NCI-H2171 (cell line): ENCODE data around the gene JTB.
"Not testable (repeated sequence)": the region's sequence is repeated elsewhere in the genome, so short reads cannot be mapped to it uniquely, and the experiment has no call there.

Experiments
- DNase-seq: peaks from one replicate; lab custom pipeline; 2025; lab: John Stamatoyannopoulos, UW

The JTB gene

GRCh38 chr1:153977250-153978240 lies at the start of gene JTB:
JTB (minus strand) TSS chr1:153977674; CDS start chr1:153977252, 422 bp downstream.
- DNase-seq, result peak; percentile 87

DNA sequence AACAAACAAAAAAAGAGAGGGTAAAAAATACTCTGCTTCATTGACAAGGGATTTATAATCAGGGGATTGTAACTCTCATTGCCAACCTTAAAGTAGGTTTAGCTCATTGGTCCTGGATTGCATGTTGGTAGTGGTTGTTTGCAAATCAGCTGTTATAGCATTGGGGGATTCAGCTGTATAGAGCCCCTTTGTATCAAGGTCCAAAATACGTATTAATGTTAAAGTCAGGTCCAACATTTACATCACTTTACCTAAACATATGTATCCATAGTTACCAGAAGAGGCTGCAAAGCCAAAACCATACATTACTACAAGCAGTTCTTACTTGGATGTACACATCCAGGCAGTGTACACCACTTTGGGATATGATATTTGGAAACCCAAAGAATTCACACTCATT lies 42.5 kb upstream of the JTB start:
- no peak for DNase-seq

- no peak for DNase-seq
Observed at GRCh38 chr1:154019269-154019668, 41.8 kb upstream of the JTB start.

DNA sequence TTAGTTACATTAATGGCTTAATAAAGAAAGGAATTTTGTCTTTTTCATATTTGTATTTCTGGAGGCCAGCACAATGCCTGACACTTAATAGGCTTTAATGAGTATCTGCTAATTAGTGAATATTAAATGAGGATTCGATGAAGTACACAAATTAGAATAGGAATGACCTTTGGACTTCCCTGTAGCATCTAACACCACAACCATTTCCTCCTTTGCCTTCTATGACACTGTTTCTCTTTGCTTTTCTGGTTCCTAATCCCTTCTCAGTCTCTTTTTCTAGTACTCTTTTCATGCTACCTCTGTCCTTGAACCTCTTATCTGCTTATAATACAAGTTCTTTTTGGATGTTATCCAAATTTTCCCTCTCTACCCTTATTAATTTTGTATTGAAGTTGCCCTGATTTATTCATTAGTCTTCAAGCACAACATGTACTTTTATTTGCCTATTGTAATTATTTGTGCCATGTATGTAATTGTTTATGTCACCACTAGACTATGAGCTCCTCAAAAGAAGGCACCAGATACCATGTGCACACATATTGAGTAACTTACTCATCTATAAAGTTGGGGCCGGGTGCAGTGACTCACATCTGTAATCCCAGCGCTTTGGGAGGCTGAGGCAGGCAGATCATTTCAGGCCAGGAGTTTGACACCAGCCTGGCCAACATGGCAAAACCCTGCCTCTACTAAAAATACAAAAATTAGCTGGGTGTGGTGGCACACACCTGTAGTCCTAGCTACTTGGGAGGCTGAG lies 36.9 kb upstream of the JTB start:
- DNase-seq, result no peak

DNA sequence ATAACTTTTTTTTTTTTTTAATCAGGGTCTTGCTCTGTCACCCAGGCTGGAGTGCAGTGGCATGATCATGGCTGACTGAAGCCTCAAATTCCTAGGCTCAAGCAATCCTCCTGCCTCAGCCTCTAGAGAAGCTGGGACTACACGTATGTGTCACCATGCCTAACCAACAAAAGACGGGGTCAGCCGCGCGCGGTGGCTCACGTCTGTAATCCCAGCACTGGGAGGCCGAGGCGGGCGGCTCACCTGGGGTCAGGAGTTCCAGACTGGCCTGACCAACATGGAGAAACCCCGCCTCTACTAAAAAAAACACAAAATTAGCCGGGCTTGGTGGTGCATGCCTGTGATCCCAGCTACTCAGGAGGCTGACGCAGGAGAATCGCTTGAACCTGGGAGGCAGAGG lies 35.1 kb upstream of the JTB start:
- DNase-seq, result not testable (repeated sequence)

DNA sequence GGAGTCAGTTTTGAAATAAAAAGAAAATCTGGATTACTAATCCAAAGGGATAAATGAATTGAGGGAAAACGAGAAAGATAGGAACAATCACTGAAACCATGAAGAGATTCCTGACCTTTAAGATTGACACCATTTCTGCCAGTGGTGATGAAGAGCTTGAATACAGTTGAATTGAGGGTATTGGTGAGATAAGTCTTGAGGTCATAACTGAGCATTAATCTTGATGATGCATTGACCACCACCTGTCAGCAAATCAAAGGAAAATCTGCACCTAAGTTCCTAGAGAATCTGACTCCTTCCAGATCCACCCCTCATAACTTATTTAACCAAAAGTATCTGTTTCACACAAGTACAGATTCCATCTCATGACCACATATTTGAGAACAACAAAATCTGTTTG lies 34.7 kb upstream of the JTB start:
- DNase-seq, result no peak

DNA sequence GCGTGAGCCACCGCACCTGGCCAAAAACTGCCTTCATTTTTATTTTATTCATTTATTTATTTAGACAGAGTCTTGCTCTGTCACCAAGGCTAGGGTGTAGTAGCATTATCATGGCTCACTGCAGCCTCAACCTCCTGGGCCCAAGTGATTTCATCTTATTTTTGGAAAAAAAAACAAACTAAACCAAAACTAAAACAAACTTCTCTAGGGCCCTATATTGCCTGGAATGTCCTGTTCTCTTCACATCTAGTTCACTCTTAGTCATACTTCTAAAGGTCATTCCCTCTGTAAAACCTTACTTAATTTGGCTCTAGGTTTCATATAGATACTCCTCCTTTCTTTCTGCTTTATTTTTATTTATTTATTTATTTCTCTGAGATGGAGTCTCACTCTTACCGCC lies 28.7 kb upstream of the JTB start:
- no peak for DNase-seq

DNA sequence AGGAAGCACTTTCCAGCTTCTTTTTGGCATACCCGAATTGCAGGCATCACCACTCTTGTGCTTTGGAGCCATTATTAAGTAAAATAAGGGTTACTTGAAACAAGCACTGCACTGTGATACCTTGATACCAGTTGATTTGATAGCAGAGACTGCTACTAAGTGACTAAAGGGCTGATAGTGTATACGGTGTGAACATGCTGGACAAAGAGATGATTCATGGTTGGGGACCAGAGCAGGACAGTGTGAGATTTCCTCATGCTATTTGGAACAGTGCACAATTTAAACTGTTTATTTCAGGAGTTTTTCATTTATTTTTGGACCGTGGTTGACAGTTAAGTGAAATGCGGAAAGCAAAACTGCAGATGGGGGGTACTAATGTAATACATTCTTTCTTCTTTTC lies 22.9 kb upstream of the JTB start:
- DNase-seq, result no peak

DNA sequence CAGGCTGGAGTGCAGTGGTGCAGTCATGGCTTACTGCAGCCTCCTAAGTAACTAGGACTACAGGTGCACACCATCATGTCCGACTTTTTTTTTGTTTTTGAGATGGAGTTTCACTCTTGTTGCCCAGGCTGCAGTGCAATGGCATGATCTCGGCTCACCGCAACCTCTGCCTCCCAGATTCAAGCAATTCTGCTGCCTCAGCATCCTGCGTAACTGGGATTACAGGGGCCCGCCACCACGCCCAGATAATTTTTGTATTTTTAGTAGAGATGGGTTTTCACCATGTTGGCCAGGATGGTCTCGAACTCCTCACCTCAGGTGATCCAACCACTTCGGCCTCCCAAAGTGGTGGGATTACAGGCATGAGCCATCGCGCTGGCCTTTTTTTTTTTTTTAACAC lies 19.4 kb upstream of the JTB start:
- DNase-seq, result not testable (repeated sequence)

DNA sequence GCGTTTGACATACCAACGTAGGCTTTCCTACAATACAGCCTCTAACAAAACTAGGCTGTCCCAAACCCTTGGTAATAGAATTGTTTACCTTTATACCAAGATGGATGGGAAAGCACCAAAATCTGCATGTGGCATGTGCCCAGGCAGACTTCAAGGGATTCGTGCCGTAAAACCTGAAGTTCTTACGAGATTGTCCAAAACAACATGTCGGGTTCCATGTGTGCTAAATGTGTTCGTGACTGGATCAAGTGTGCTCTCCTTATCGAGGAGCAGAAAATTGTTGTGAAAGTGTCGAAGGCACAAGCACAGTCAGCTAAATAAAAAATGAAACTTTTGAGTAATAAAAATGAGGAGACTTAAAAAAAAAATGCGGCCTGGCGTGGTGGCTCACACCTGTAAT lies 18.2 kb upstream of the JTB start:
- no peak for DNase-seq

- DNase-seq, result no peak
Observed at GRCh38 chr1:153995202-153995601, 17.7 kb upstream of the JTB start.

GRCh38 chr1:153991806-153992205 lies 14.3 kb upstream of the JTB start:
- no peak for DNase-seq

- DNase-seq, result no peak
Observed at GRCh38 chr1:153991151-153991630, 13.7 kb upstream of the JTB start.

DNA sequence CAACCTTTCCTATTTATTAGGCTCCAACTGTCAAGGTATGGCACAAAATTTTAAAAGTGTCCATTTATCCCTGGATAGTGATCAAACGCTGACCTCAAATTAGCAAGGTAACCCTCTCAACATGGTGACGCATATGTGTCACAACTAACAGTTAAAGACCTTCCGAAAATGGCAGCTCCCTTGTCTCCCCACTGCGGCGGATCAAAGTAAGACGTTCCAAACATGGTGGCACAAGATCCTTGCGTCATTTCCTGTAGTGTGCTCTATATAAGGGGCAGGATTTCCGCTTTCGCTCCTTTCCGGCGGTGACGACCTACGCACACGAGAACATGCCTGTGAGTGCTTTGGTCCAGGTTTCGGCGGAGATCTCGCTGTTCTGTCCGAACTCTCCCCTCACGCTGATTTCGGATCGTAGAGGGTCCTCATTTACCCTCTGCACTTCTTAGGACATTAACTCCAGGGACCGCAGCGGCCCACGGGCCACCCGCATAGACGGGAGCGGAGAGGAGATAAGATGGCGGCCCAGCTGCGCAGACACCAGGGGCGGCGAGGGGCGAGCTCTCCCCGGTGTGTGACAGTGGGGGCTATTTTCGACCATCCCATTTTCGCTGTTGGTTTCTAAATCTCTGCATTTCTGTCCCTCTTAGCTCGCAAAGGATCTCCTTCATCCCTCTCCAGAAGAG lies 13.1 kb upstream of the JTB start, which contains the start of gene RPS27:
Gene RPS27, plus strand, starts transcription at position 295 of the 683 bp plus-strand sequence. Its CDS starts 35 bp downstream, at position 330.
- peak; percentile 97 for DNase-seq

DNA sequence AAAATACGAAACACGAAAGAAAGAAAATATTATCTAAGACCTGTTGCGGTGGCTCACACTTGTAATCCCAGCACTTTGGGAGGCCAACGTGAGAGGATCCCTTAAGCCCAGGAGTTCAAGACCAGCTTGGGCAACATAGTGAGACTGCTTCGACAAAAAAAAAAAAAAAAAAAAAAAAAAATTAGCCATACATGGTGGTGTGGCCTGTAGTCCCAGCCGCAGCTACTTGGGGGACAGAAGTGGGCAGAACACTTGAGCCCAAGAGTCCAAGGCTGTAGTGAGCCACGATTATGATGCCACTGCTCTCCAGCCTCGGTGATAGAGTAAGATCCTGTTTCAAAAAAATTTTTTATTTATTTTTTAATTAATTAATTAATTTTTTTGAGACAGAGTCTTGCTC lies 10.1 kb upstream of the JTB start:
- no peak for DNase-seq

- DNase-seq, result no peak
Observed at GRCh38 chr1:153985941-153986761, 8.7 kb upstream of the JTB start, which contains the start of gene RAB13. RAB13 (minus strand) TSS chr1:153986339; CDS start chr1:153986236, 103 bp downstream.

DNA sequence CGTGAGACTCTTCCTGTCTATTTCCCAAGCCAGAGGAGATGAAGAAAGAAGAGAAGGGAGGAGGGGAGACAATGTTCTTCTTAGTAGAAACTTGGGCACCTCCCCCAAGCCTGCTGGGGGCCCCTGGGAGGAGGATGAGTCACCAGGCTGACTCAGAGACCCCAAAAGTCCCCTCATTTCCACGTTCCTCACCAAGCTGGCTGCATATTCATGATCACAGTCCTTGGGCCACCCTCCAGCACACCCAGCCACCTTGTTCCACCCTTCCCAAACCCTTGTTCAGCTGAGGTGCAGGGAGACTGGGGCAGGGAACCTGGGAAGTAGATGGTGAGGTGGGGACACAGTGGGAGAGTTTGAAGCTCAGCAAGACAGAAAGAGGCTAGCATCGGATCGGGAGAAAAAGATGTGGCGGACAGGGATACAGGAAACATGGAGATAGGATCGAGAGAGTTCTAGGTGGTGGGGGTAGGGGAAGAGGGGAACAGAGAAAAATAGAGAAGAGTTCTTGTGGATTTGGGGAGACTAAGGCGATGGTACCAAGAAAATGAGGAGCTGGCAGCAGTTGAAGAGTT lies 8.0 kb upstream of the JTB start:
- no peak for DNase-seq

- no peak for DNase-seq
Observed at GRCh38 chr1:153984123-153984894, 6.8 kb upstream of the JTB start.

- DNase-seq, result not testable (repeated sequence)
Observed at GRCh38 chr1:153981735-153982134, 4.3 kb upstream of the JTB start.

DNA sequence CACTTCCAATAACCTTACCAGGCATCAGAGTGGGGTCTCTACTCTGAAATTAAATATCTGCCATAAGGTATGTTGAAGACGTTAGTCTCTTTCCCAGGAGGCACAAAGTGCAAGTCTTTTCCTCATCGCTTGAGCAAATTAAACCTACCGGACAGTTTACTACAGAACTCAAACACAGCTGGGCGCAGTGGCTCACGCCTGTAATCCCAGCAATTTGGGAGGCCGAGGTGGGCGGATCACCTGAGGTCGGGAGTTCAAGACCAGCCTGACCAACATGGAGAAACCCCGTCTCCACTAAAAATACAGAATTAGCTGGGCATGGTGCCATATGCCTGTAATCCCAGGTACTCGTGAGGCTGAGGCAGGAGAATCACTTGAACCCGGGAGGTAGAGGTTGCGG lies 1.6 kb upstream of the JTB start:
- not testable (repeated sequence) for DNase-seq
